GM21529 (cell line): ENCODE measurements around the gene MRPL53.
"Not testable (repeated sequence)": the region's sequence is repeated elsewhere in the genome, so short reads cannot be mapped to it uniquely, and the experiment has no call there.

ENCODE experiments used
- ATAC-seq: cut with Tn5 transposase; IDR thresholded peaks from one replicate; pipeline ENCODE4 v1.9.1; 2021; ENCODE audit not compliant: unreplicated experiment

The MRPL53 gene

GRCh38 chr2:74502720-74503505, 30.4 kb upstream of the MRPL53 start:
- ATAC-seq = peak; percentile 36

- ATAC-seq = no peak
Observed at GRCh38 chr2:74502147-74502719, 29.8 kb upstream of the MRPL53 start.

DNA sequence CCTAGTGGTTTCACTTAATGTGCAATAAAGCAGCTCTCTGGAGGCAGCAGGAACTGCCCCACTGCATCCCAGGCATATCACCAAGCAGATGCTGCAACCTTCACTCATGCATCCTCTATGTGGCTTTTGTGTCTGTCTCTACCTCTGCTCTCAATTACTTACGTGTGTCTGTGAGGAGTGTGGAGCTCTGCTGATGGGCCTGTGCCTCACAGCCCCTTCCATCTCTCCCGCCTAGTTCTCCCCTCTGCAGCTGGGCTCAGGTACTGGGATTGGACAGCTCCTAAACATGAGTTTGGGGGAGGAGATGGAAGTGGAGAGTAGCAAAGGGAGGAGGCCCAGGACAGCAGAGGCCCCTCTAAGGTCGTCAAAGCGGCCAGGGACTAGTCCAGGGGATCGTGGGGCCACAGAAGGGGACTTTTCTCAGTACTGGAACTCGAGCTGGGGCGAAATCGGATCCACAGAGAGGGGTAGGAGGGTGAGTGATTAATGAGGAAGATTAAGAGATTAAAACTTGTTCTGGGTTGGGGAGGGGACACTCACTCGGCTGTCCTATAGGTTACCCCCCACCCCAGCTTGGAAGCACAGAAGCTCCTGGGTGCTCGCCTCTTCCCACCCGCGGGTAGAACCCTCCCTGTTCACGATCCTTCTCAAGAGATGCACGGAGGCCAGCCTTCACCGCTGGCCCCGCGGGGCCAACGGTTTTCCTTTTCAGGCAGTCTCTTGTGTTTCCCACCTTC, 29.0 kb upstream of the MRPL53 start:
- no peak for ATAC-seq

DNA sequence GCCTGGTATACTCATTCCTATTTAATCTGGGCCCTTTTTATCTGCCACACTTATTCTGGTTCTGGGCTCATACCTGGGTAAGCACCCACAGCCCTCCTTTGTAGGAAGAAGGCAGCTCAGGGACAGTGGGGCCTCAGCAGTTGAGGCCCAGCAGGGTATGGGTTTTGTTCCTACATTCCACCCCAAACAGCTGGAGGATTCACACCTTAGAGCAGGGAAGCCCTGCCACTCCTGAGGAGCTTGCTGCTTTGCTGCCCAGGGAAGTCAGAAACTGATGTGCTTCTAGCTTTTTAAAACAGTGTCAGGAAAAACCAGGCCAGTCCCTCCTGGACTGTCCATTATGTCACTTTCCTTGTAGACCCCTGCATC, 28.1 kb upstream of the MRPL53 start:
- no peak for ATAC-seq

- no peak for ATAC-seq
Observed at GRCh38 chr2:74499940-74500577, 27.6 kb upstream of the MRPL53 start.

GRCh38 chr2:74499267-74499939, 26.9 kb upstream of the MRPL53 start, which contains the start of gene LBX2:
TSS of gene LBX2 (minus strand) at chr2:74499603. CDS start at chr2:74499537, 66 bp downstream.
- no peak for ATAC-seq

DNA sequence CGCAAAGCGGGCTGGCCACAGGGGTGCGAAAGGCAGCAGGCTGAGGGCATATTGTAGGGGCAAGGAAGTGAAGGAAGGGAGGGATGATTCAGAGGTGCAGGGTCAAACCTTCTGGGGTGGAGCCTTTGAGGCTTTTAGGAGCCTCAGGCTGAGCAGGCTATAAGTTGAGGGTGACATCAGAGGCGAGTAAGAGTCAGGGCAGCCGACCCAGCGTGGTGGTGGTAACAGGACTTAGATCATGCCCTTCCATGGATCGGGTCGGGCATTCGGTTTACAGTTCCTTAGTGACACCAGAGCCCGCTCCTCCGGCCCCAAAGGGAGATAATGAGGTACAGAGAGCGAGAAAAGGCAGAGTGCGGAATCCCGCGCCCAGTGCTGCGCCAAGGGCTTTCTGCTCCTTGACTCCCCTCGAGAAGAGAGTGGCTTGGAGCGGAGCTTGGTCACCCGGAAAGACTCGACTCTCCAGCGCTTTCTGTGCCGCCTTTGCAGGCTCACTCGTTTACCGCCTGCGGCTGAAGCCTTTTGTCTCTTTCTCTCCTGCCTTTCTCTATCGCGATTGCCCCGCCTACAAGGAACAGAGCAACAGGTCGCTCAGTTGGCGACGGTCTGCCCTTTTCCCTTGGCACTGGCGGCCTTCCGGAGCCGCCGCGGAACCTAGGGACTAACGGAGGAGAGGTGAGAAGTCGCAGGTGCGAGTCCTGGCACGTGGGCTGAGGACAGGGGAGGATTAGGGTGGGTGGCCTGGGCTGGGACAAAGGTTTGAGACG, 26.2 kb upstream of the MRPL53 start:
- no peak for ATAC-seq

DNA sequence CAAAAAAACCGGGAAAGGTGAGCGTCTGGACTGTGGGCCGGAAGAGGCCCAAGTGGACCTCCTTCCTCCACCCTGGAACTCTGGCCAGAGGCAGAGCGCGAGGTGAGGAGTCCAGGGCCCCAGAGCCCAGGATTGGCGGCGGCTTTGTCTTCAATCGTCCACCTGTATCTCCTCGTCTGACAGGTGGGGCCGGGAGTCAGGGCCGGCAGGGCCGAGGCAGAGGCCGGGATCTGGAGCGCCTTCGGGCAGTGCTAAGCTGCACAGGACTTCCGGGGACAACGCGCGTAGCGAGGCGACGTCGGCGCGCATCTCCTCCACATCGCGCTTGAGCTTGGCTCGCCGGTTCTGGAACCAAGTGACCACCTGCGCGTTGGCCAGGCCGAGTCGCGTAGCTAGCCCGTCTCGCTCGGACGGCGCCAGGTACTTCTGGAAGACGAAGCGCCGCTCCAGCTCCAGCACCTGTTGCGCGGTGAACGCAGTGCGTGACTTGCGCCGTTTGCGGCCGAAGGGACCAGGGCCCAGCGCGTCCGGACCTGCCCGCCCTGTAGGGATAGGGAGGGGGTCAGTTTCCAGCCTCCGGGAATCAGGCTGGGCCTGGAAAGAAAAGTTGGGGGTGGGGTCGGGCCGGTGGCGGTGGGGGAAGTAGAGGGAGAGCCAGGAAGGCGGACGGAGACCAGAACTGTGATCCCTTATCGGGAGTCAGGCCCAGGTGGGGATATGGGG, 25.5 kb upstream of the MRPL53 start:
- ATAC-seq = peak; percentile 36

GRCh38 chr2:74496997-74497776, 24.7 kb upstream of the MRPL53 start:
- ATAC-seq = no peak

- ATAC-seq = no peak
Observed at GRCh38 chr2:74495440-74495839, 23.0 kb upstream of the MRPL53 start.

- no peak for ATAC-seq
Observed at GRCh38 chr2:74493546-74493945, 21.1 kb upstream of the MRPL53 start.

DNA sequence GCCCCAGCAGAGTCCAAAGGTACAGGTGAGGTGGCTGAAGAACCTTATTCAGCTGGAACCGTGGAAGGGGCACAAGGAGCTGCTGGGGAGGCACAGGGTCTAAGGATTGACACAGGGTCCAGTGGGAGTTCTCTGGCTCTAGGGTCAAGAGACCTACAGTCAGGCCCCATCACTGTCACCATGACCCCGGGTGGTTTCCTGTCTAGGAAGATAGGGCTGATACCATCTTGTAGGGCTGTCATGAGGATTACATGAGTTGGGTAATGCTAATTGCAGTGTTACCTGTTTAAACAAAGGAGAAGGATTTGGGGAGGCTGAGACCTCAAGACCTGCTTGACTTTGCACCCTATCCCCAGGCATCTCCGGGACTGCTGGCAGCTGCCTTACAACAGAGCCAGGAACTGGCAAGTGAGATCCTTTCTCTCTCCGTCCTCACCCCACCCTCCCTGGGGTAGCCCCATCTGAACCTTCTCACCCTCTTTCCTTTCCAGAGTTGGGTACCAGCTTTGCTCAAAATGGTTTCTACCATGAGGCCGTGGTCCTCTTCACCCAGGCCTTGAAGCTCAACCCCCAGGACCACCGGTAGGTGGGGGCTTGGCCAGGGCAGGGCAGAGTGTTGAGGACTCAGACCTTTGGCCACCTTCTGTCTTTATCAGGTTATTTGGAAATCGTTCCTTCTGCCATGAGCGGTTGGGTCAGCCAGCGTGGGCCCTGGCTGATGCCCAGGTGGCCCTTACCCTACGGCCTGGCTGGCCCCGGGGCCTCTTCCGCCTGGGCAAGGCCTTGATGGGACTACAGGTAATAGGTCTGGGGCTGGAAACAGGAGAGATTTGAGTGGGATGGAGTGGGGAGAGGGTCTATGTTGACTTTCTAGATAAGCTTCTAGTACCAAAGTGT, 19.4 kb upstream of the MRPL53 start:
- no peak for ATAC-seq

- ATAC-seq = no peak
Observed at GRCh38 chr2:74489906-74490305, 17.4 kb upstream of the MRPL53 start.

GRCh38 chr2:74488643-74489481, 16.4 kb upstream of the MRPL53 start:
- no peak for ATAC-seq

DNA sequence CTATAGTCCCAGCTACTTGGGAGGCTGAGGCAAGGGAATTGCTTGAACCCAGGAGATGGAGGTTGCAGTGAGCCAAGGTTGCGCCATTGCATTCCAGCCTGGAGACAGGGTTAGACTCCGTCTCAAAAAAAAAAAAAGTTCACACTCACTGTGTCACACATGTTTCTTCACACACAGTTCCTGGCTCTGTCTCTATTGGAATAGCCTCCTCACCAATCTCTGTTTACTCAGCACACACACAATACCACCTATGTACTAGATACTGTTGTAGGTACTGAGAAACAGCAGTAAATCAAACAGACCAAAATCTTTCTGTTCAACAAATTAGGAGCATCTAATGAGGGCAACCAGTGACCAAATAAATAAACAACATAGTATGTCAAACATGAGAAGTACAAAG, 13.7 kb upstream of the MRPL53 start:
- ATAC-seq = no peak

DNA sequence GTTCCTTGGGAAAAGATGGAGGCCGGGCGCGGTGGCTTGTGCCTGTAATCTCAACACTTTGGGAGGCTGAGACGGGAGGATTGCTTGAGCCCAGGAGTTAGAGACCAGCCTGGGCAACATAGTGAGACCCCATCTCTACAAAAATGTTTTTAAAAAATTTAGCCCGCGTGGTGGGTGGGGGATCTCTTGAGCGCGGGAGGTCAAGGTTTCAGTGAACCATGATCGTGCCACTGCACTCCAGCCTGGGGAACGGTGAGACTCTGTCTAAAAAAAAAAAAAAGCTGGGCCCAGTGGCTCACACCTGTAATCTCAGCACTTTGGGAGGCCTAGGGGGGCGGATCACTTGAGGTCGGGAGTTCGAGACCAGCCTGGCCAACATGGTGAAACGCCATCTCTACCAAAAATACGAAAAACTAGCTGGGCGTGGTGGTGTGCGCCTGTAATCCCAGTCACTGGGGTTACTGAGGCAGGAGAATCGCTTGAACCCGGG, 11.2 kb upstream of the MRPL53 start:
- not testable (repeated sequence) for ATAC-seq
